PC-3 (cell line): ENCODE measurements around the gene NDUFV1. TPM values are rescaled to one million over a fixed set of nuclear protein-coding genes. Genes with fewer than 3 reads are reported as not detected.
"Not testable (repeated sequence)": the region's sequence is repeated elsewhere in the genome, so short reads cannot be mapped to it uniquely, and the experiment has no call there.

Experiments
- ATAC-seq: fragments of 200-7000 bp; cut with Tn5 transposase; 2 replicates; pipeline ENCODE4 v1.9.1; 2020; ENCODE audit warnings: mild to moderate bottlenecking, moderate library complexity
- BruUV-seq: library from RNA; stranded (reverse); fragments of 400-500 nt; replicated peaks from 2 replicates; lab custom pipeline; 2021; lab: Mats Ljungman, UMichigan
- CTCF ChIA-PET: fragments of 300-600 bp; sonication (Branson Sonifier 250); formaldehyde crosslinking; loops from one replicate; lab custom pipeline; 2022; ENCODE audit warnings: antibody characterized with exemption; lab: Charles Lee
- POLR2A ChIA-PET: fragments of 300-600 bp; sonication (Branson Sonifier 250); formaldehyde crosslinking; loops from one replicate; lab custom pipeline; 2022; ENCODE audit warnings: antibody characterized with exemption; ENCODE audit not compliant: unreplicated experiment; lab: Charles Lee
- DNase-seq: peaks from one replicate; pipeline ENCODE4 v3.0.0-alpha.2; 2015
- H2AFZ ChIP-seq: fragments of 300-600 bp; sonication (generic); 2 replicates; pipeline ENCODE4 v1.6.0; 2016; ENCODE audit warnings: antibody characterized with exemption, low read length
- H3F3A ChIP-seq: fragments of 300-600 bp; sonication (generic); one replicate; pipeline ENCODE4 v1.6.0; 2017; ENCODE audit warnings: antibody characterized with exemption, low read length, control low read depth, mild to moderate bottlenecking; ENCODE audit not compliant: unreplicated experiment
- H3K27ac ChIP-seq: fragments of 300-600 bp; sonication (generic); 2 replicates; pipeline ENCODE4 v1.5.1; 2016; ENCODE audit warnings: mild to moderate bottlenecking, low read length
- H3K27me3 ChIP-seq: fragments of 300-600 bp; sonication (generic); 2 replicates; pipeline ENCODE4 v1.6.1; 2016; ENCODE audit warnings: low read length, mixed read lengths
- H3K36me3 ChIP-seq: fragments of 300-600 bp; sonication (generic); 2 replicates; pipeline ENCODE4 v1.6.1; 2016; ENCODE audit warnings: low read depth, mixed run types, low read length, mixed read lengths
- H3K4me1 ChIP-seq: fragments of 300-600 bp; sonication (generic); 2 replicates; pipeline ENCODE4 v1.5.1; 2016; ENCODE audit warnings: low read length; ENCODE audit not compliant: insufficient read depth
- H3K4me2 ChIP-seq: fragments of 300-600 bp; sonication (generic); 2 replicates; pipeline ENCODE4 v1.6.0; 2016; ENCODE audit warnings: low read length
- H3K4me3 ChIP-seq: fragments of 300-600 bp; sonication (generic); 2 replicates; pipeline ENCODE4 v1.5.1; 2016; ENCODE audit warnings: mild to moderate bottlenecking, low read length, mixed read lengths
- H3K79me2 ChIP-seq: fragments of 300-600 bp; sonication (generic); 2 replicates; pipeline ENCODE4 v1.6.1; 2017; ENCODE audit warnings: low read length, mixed read lengths
- H3K9ac ChIP-seq: fragments of 300-600 bp; sonication (generic); 2 replicates; pipeline ENCODE4 v1.6.0; 2016; ENCODE audit warnings: mild to moderate bottlenecking, low read length
- H3K9me2 ChIP-seq: fragments of 300-600 bp; sonication (generic); replicated peaks from 2 replicates; pipeline ENCODE4 v1.6.1; 2016; ENCODE audit warnings: mixed run types, low read length, mixed read lengths
- H3K9me3 ChIP-seq: fragments of 300-600 bp; sonication (generic); 2 replicates; pipeline ENCODE4 v1.6.1; 2016; ENCODE audit warnings: low read length, mixed read lengths
- H4K20me1 ChIP-seq: fragments of 300-600 bp; sonication (generic); 2 replicates; pipeline ENCODE4 v1.6.1; 2016; ENCODE audit warnings: low read length, mixed read lengths
- EZH2 ChIP-seq: fragments of 300-600 bp; sonication (generic); IDR thresholded peaks from one replicate; pipeline ENCODE4 v1.6.1; 2017; ENCODE audit warnings: antibody characterized with exemption, mild to moderate bottlenecking, low read length; ENCODE audit not compliant: unreplicated experiment
- EZH2phosphoT487 ChIP-seq: fragments of 300-600 bp; sonication (generic); IDR thresholded peaks from 2 replicates; pipeline ENCODE4 v1.6.1; 2018; ENCODE audit warnings: mild to moderate bottlenecking, antibody characterized with exemption, low read length, borderline replicate concordance
- intact Hi-C: fragments of 100-400 bp; cut with micrococcal nuclease; formaldehyde crosslinking; loops from 2 replicates; pipeline ENCODE4 v1.9.0; 2023
- total RNA-seq: library from RNA; depleted of rRNA; stranded (reverse); fragments of >200 nt; gene quantifications from 2 replicates; pipeline ENCODE4 v1.2.3, GENCODE V29; 2014
- TF ChIP-seq, protein P1 (sequence below): fragments of 300-600 bp; sonication (generic); conservative IDR thresholded peaks from 2 replicates; pipeline ENCODE4 v1.5.1; 2017; ENCODE audit warnings: antibody characterized with exemption, low read depth, mild to moderate bottlenecking, low read length

Gene NDUFV1
- total RNA-seq, 1 experiment from 2014 or later: 499 TPM

DNA sequence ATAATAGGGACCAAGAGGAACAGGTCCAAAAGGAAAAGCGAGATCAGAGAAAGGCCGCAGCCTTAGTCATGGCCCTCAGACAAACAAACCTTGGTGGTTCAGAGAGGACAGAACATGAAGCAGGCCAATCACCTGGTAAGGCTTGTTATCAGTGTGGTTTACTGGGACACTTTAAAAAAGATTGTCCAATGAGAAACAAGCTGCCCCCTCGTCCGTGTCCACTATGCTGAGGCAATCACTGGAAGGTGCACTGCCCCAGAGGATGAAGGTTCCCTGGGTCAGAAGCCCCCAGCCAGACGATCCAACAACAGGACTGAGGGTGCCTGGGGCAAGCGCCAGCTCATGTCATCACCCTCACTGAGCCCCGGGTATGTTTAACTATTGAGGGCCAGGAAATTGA is 16.2 kb downstream of the NDUFV1 start:
- H3K36me3 ChIP-seq, H3K27ac ChIP-seq, DNase-seq, H3K4me1 ChIP-seq, CTCF ChIA-PET, H3K79me2 ChIP-seq, H3F3A ChIP-seq, POLR2A ChIA-PET, H4K20me1 ChIP-seq, BruUV-seq, H3K9me2 ChIP-seq, H3K27me3 ChIP-seq, H3K4me2 ChIP-seq, H2AFZ ChIP-seq, H3K9me3 ChIP-seq, H3K4me3 ChIP-seq, intact Hi-C loops, H3K9ac ChIP-seq, ATAC-seq: not testable (repeated sequence)

GRCh38 chr11:67623795-67624194 is 17.1 kb downstream of the NDUFV1 start:
- H3K27me3 ChIP-seq, DNase-seq, CTCF ChIA-PET, H2AFZ ChIP-seq, H4K20me1 ChIP-seq, H3K4me3 ChIP-seq, H3K9me3 ChIP-seq, ATAC-seq, POLR2A ChIA-PET, H3K4me2 ChIP-seq, H3F3A ChIP-seq, H3K36me3 ChIP-seq, intact Hi-C loops, H3K27ac ChIP-seq, H3K4me1 ChIP-seq, BruUV-seq, H3K9me2 ChIP-seq, H3K9ac ChIP-seq, H3K79me2 ChIP-seq: not testable (repeated sequence)

DNA sequence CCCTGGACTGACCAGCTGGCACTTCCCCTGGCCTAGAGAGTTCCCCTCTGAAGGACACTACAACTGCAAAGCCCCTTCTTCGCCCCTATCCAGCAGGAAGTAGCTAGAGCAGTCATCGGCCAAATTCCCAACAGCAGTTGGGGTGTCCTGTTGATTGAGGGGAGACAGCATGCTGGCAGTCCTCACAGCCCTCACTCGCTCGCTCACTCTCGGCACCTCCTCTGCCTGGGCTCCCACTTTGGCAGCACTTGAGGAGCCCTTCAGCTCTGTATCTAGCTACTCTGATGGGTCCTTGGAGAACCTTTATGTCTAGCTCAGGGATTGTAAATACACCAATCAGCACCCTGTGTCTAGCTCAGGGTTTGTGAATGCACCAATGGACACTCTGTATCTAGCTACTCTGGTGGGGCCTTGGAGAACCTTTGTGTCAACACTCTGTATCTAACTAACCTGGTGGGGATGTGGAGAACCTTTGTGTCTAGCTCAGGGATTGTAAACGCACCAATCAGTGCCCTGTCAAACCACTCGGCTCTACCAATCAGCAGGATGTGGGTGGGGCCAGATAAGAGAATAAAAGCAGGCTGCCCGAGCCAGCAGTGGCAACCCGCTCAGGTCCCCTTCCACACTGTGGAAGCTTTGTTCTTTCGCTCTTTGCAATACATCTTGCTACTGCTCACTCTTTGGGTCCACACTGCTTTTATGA is 19.5 kb downstream of the NDUFV1 start:
- H3K4me2 ChIP-seq, H3K27ac ChIP-seq, DNase-seq, H3K79me2 ChIP-seq, POLR2A ChIA-PET, H3K9ac ChIP-seq, H4K20me1 ChIP-seq, H3K9me3 ChIP-seq, BruUV-seq, H3K9me2 ChIP-seq, CTCF ChIA-PET, H3K27me3 ChIP-seq, H2AFZ ChIP-seq, H3F3A ChIP-seq, intact Hi-C loops, ATAC-seq, H3K4me3 ChIP-seq, H3K36me3 ChIP-seq: not testable (repeated sequence)
- H3K4me1 ChIP-seq: peaks cover 18% of the 10 kb centered on the region

- Histone ChIP-seq H3K27me3 (no peaks in the 10 kb centered on the region), H3K9me3 (no peaks in the 10 kb centered on the region), H3K9ac (no peak overlapping the region), H3K4me3 (no peak overlapping the region), H3K4me1 (peaks cover 18% of the 10 kb centered on the region), H3K27ac (no peak overlapping the region), H2AFZ (no peak overlapping the region), H4K20me1 (no peaks in the 10 kb centered on the region), H3K36me3 (no peaks in the 10 kb centered on the region), H3K4me2 (no peak overlapping the region), H3K9me2 (no peaks in the 10 kb centered on the region), H3K79me2 (no peaks in the 10 kb centered on the region), H3F3A (no peaks in the 10 kb centered on the region)
- intact Hi-C loops: no loop called here
- ATAC-seq (no peak), DNase-seq (no peak)
- no TSS peak for BruUV-seq
- no peak for TF ChIP-seq EZH2phosphoT487
- TF ChIP-seq, protein P1, sequence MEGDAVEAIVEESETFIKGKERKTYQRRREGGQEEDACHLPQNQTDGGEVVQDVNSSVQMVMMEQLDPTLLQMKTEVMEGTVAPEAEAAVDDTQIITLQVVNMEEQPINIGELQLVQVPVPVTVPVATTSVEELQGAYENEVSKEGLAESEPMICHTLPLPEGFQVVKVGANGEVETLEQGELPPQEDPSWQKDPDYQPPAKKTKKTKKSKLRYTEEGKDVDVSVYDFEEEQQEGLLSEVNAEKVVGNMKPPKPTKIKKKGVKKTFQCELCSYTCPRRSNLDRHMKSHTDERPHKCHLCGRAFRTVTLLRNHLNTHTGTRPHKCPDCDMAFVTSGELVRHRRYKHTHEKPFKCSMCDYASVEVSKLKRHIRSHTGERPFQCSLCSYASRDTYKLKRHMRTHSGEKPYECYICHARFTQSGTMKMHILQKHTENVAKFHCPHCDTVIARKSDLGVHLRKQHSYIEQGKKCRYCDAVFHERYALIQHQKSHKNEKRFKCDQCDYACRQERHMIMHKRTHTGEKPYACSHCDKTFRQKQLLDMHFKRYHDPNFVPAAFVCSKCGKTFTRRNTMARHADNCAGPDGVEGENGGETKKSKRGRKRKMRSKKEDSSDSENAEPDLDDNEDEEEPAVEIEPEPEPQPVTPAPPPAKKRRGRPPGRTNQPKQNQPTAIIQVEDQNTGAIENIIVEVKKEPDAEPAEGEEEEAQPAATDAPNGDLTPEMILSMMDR: no peak
- no peak for TF ChIP-seq EZH2
- POLR2A ChIA-PET: no interaction called here
- CTCF ChIA-PET: no interaction called here
These were observed 20.2 kb downstream of the NDUFV1 start for GRCh38 chr11:67626970-67627369.
